HG02610 (cell line): ENCODE data around the gene PCDHGB4.
"Not testable (repeated sequence)": the region's sequence is repeated elsewhere in the genome, so short reads cannot be mapped to it uniquely, and the experiment has no call there.

Source experiments
- ATAC-seq: cut with Tn5 transposase; IDR thresholded peaks from one replicate; pipeline ENCODE4 v1.9.1; 2021; ENCODE audit warnings: mild to moderate bottlenecking, moderate library complexity; ENCODE audit not compliant: unreplicated experiment

Gene PCDHGB4

DNA sequence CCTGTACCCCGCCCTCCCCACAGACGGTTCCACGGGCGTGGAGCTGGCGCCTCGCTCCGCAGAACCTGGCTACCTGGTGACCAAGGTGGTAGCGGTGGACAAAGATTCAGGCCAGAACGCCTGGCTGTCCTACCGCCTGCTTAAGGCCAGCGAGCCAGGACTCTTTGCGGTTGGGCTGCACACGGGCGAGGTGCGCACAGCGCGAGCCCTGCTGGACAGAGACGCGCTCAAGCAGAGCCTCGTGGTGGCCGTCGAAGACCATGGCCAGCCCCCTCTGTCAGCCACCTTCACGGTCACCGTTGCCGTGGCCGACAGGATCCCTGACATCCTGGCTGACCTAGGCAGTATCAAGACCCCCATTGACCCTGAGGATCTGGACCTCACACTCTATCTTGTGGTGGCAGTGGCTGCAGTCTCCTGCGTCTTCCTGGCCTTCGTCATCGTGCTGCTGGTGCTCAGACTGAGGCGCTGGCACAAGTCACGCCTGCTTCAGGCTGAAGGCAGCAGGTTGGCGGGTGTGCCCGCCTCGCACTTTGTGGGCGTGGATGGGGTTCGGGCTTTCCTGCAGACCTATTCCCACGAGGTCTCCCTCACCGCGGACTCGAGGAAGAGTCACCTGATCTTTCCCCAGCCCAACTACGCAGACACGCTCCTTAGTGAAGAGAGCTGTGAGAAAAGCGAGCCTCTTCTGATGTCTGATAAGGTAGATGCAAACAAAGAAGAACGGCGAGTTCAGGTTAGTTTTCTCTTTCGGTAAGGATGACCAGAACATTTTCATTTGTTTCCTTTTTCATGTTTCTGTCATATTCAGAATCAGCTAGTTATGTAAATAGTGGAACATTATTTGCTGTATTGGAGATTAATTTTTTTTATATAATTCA, 21.2 kb upstream of the PCDHGB4 start:
- ATAC-seq, result no peak

DNA sequence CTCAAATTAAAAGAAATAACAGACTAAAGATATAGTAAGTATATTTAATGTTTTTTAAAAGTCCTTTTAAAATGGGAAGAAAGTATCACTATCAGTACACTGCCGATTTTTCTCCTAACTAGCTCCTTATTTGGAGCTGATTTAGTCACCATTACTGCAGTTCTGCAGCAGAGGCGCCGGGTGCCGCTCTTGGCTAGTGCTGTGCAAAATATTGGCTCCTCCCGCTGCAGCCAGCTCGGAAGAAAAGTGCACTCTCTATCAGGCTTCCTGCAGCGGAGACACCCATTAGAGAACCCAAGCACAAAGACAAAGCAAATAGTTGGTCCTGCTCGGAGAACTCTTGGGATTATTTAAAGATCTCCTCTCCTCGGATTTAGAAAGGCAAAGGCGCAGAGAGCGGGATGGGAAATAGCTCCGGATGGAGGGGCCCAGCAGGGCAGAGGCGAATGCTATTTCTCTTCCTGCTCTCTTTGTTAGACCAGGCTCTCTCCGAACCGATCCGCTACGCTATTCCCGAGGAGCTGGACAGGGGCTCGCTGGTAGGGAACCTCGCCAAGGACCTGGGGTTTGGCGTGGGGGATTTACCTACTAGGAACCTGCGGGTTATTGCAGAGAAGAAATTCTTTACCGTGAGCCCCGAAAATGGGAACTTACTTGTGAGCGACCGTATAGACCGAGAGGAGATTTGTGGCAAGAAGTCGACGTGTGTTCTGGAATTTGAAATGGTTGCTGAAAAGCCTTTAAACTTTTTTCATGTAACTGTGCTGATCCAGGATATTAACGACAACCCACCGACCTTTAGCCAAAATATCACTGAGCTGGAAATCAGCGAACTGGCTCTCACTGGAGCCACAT, 17.3 kb upstream of the PCDHGB4 start, which contains the start of gene PCDHGB3:
Gene PCDHGB3 (plus strand): TSS at position 249 of the 855 bp plus-strand sequence. CDS start 153 bp downstream, at position 402.
- ATAC-seq, result peak; percentile 65

DNA sequence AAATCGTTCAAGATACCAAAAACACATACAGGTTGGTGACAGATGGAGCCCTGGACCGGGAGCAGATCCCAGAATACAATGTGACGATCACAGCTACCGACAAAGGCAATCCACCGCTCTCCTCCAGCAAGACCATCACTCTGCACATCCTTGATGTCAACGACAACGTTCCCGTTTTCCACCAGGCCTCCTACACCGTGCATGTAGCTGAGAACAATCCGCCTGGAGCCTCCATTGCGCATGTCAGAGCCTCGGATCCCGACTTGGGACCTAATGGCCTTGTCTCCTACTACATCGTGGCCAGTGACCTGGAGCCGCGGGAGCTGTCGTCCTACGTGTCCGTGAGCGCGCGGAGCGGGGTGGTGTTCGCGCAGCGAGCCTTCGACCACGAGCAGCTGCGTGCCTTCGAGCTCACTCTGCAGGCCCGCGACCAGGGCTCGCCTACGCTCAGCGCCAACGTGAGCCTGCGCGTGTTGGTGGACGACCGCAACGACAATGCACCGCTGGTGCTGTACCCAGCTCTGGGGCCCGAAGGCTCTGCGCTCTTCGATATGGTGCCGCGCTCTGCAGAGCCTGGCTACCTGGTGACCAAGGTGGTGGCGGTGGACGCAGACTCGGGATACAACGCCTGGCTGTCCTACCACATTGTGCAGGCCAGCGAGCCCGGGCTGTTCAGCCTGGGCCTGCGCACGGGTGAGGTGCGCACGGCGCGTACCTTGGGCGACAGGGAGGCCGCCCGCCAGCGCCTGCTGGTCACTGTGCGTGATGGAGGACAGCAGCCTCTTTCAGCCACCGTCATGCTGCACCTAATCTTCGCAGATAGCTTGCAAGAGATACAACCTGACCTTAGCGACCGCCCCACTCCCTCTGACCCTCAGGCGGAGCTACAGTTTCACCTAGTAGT, 15.7 kb upstream of the PCDHGB4 start:
- ATAC-seq, result no peak

DNA sequence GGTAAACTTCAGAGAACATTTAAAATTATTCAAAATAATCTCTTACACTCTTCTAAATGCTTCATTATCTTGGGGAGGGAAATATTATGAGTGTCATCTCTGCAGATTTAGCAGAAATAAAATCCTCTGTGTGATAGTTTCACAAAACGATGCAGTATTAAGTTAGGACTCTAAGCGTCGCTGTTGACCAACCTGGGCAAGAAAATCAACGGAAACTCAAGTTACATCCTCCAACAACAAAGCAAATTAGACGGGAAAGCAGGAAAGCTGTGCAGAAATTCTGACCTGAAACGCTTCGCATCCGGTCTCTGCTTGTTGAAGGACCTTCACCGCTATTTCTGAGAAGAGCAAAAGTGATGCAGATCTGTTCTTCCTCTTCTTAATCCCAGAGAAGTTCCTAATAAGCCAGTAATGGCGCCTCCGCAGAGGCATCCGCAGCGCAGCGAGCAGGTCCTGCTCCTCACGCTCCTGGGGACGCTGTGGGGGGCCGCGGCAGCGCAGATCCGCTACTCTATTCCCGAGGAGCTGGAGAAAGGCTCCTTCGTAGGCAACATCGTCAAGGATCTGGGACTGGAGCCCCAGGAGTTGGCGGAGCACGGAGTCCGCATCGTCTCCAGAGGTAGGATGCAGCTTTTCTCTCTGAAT, 13.7 kb upstream of the PCDHGB4 start, which contains the start of gene PCDHGA6:
Gene PCDHGA6 (plus strand): TSS at position 219 of the 645 bp plus-strand sequence. CDS start 193 bp downstream, at position 412.
- ATAC-seq, result no peak

DNA sequence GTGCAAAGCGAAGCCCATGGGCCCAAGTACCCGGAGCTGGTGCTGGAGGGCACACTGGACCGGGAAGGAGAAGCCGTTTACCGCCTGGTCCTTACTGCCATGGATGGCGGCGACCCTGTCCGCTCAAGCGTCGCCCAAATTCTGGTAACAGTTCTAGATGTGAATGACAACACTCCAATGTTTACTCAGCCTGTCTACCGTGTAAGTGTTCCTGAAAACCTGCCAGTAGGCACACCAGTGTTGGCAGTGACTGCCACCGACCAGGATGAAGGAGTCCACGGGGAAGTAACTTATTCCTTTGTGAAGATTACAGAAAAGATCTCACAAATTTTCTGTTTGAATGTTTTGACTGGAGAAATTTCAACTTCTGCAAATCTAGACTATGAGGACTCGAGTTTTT, 12.9 kb upstream of the PCDHGB4 start:
- no peak for ATAC-seq

DNA sequence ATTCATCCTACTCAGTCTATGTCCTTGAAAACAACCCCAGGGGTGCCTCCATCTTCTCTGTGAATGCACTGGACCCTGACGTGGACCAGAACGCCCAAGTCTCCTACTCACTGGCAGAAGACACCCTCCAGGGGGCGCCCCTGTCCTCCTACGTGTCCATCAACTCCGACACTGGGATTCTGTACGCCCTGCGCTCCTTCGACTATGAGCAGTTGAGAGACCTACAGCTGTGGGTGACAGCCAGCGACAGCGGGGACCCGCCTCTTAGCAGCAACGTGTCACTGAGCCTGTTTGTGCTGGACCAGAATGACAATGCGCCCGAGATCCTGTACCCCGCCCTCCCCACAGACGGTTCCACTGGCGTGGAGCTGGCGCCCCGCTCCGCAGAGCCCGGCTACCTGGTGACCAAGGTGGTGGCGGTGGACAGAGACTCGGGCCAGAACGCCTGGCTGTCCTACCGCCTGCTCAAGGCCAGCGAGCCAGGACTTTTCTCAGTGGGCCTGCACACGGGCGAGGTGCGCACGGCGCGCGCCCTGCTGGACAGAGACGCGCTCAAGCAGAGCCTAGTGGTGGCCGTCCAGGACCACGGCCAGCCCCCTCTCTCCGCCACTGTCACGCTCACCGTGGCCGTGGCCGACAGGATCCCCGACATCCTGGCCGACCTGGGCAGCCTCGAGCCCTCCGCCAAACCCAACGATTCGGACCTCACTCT, 11.9 kb upstream of the PCDHGB4 start:
- ATAC-seq, result not testable (repeated sequence)

DNA sequence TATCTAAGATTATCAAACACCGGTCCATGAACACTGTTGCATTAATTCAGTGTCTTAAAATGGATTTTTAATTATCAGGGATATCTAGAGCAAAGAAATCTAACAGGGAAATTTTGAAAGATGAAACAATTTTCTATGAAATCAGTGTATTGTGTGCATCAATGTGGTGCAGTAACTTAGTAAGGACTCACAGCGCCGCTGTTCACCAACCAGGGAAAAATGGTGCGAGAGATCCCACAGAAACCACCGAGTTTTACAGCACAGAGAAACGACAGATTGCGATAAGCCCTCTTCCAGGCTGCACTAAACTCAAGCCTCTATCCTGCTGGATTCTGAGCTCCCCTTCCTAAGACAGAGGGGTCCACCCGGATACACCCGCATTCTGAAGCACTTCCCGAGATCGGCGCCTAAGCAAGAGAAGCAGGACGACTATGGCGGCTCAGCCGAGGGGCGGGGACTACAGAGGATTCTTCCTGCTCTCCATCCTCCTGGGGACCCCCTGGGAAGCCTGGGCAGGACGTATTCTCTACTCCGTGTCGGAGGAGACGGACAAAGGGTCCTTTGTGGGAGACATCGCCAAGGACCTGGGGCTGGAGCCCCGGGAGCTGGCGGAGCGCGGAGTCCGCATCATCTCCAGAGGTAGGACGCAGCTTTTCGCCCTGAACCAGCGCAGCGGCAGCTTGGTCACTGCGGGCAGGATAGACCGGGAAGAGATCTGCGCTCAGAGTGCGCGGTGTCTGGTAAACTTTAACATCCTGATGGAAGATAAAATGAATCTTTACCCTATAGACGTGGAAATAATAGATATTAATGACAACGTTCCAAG, 4.8 kb upstream of the PCDHGB4 start, which contains the start of gene PCDHGA7:
Gene PCDHGA7 (plus strand): TSS at position 274 of the 826 bp plus-strand sequence. CDS start 158 bp downstream, at position 432.
- no peak for ATAC-seq

DNA sequence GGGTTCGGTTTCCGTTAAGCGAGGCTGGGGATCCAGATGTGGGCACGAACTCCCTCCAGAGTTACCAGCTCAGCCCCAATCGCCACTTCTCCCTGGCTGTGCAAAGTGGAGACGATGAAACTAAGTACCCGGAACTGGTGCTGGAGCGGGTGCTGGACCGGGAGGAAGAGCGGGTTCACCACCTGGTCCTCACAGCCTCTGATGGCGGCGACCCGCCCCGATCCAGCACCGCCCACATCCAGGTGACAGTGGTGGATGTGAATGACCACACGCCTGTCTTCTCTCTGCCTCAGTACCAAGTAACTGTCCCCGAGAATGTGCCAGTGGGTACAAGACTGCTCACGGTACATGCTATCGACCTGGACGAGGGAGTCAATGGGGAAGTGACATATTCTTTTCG, 4.2 kb upstream of the PCDHGB4 start:
- ATAC-seq, result no peak

DNA sequence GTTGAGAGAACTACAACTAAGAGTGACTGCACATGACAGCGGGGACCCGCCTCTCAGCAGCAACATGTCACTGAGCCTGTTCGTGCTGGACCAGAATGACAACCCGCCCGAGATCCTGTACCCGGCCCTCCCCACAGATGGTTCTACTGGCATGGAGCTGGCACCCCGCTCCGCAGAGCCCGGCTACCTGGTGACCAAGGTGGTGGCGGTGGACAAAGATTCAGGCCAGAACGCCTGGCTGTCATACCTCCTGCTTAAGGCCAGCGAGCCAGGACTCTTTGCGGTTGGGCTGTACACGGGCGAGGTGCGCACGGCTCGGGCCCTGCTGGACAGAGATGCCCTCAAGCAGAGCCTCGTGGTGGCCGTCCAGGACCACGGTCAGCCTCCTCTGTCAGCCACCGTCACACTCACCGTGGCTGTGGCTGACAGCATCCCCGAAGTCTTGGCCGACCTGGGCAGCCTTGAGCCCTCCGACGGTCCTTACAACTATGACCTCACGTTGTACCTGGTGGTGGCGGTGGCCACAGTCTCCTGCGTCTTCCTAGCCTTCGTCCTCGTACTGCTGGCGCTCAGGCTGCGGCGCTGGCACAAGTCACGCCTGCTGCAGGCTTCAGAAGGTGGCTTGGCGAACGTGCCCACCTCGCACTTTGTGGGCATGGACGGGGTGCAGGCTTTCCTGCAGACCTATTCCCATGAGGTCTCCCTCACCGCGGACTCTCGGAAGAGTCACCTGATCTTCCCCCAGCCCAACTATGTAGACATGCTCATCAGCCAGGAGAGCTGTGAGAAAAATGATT, 2.8 kb upstream of the PCDHGB4 start:
- ATAC-seq, result no peak

DNA sequence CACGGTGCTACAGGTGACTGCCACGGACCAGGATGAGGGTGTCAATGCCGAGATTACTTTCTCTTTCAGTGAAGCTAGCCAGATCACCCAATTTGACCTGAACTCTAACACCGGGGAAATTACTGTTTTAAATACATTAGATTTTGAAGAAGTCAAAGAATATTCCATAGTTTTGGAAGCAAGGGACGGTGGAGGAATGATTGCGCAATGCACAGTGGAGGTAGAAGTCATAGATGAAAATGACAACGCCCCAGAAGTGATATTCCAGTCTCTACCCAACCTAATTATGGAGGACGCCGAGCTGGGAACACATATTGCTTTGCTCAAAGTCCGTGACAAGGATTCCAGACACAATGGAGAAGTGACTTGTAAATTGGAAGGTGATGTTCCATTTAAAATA, 1.2 kb downstream of the PCDHGB4 start:
- ATAC-seq, result no peak

DNA sequence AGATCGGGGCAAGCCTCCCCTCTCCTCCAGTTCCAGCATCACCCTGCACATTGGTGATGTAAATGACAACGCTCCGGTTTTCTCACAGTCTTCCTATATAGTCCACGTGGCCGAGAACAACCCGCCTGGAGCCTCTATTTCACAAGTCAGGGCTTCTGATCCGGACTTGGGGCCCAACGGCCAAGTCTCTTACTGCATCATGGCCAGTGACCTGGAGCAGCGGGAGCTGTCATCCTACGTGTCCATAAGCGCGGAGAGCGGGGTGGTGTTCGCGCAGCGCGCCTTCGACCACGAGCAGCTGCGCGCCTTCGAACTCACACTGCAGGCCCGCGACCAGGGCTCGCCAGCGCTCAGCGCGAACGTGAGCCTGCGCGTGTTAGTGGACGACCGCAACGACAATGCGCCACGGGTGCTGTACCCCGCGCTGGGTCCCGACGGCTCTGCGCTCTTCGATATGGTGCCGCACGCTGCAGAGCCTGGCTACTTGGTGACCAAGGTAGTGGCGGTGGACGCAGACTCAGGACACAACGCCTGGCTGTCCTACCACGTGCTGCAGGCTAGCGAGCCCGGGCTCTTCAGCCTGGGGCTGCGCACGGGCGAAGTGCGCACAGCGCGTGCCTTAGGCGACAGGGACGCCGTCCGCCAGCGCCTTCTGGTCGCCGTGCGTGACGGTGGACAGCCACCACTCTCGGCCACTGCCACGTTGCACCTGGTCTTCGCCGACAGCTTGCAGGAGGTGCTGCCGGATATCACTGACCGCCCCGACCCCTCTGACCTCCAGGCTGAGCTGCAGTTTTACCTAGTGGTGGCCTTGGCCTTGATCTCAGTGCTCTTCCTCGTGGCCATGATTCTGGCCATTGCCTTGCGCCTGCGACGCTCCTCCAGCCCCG, 1.9 kb downstream of the PCDHGB4 start:
- ATAC-seq, result no peak

DNA sequence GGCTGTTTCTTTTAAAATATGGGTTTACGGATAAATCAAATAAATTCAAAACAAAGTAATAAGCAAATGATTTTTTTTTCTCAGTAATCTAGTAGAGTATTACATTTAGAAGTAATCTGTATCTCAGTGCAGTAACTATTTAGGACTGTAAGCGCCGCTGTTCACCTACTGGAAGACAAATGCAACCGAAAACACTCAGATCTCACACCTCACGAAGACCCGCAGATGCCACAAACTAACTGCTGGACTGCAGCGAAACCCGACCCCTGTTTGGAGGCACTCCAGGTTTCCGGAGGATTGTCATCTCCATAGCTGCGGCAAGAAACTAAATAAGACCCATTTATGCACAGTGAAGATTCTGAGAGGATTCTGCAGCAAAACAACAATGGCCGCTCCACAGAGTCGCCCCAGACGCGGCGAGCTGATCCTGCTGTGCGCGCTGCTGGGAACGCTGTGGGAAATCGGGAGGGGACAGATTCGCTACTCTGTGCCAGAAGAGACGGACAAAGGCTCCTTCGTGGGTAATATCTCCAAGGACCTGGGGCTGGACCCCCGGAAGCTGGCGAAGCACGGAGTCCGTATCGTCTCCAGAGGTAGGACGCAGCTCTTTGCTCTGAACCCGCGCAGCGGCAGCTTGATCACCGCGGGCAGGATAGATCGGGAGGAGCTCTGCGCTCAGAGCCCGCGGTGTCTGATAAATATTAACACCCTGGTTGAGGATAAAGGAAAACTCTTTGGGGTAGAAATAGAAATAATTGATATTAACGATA, 5.1 kb downstream of the PCDHGB4 start, which contains the start of gene PCDHGA8:
Gene PCDHGA8 (plus strand): TSS at position 205 of the 770 bp plus-strand sequence. CDS start 181 bp downstream, at position 386.
- ATAC-seq, result no peak

DNA sequence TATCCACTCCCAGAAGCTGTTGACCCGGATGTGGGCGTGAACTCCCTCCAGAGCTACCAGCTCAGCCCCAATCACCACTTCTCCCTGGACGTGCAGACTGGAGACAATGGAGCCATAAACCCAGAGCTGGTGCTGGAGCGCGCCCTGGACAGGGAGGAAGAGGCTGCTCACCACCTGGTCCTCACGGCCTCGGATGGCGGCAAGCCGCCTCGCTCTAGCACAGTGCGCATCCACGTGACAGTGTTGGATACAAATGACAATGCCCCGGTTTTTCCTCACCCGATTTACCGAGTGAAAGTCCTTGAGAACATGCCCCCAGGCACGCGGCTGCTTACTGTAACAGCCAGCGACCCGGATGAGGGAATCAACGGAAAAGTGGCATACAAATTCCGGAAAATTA, 5.8 kb downstream of the PCDHGB4 start:
- ATAC-seq, result no peak

DNA sequence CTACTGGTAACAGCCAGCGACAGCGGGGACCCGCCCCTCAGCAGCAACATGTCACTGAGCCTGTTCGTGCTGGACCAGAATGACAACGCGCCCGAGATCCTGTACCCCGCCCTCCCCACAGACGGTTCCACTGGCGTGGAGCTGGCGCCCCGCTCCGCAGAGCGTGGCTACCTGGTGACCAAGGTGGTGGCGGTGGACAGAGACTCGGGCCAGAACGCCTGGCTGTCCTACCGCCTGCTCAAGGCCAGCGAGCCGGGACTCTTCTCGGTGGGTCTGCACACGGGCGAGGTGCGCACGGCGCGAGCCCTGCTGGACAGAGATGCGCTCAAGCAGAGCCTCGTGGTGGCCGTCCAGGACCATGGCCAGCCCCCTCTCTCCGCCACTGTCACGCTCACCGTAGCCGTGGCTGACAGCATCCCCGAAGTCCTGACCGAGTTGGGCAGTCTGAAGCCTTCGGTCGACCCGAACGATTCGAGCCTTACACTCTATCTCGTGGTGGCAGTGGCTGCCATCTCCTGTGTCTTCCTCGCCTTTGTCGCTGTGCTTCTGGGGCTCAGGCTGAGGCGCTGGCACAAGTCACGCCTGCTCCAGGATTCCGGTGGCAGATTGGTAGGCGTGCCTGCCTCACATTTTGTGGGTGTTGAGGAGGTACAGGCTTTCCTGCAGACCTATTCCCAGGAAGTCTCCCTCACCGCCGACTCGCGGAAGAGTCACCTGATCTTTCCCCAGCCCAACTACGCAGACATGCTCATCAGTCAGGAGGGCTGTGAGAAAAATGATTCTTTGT, 7.1 kb downstream of the PCDHGB4 start:
- not testable (repeated sequence) for ATAC-seq
